ENCODE results near the gene STARD13. TPM values are rescaled to one million over a fixed set of nuclear protein-coding genes. Genes with fewer than 3 reads are reported as not detected.

The STARD13 gene
- total RNA-seq, result under 1 TPM in 1 of 2 experiments, not detected in 1; 0.10 TPM

DNA sequence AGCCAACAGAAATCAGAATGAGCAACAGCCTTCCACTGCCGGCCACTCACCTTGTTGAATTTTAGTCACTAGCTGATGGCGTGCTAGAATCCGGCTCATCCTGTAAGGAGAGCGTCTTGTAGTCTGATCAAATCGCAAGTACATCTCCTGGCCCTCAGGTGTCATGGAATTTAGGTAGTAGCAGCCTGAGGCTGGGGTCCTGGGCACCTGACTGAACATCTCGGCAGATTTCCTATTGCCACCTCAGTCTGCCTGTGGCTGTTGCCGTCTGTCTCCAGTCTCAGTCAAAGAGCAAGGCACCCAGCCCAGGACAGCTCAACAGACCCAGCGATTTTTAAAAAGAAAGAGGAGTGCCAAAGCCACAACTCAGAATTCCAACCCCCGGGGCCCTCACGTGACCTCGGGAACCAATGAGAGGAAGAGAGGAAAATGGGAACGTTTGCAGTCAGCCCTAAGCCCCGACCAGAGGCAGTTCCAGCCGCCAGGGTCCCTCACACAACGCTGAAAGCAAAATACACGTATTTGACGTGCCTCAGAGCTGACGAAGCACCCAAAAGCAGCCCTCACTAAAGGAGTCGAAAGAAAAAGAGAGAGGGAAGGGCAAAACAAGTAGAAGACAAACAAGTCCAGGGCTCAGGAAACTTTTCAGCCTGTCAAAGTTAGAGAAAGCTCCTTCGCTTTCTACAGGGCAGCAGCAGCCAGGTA lies at the start of gene STARD13:
STARD13 (minus strand) TSS at position 336 of the 705 bp plus-strand sequence; CDS start at position 219, 117 bp downstream.

All from activated naive CD4-positive, alpha-beta T cell treated with anti-CD3 and anti-CD28 coated beads, Interleukin-2, amount 10 ng/mL, durations not matched to agents 5 hours and 36 hours (primary cell).